ENCODE measurements around the gene MFSD11. TPM values are rescaled to one million over a fixed set of nuclear protein-coding genes. Genes with fewer than 3 reads are reported as not detected.
"Not testable (repeated sequence)": the region's sequence is repeated elsewhere in the genome, so short reads cannot be mapped to it uniquely, and the experiment has no call there.

The MFSD11 gene
- total RNA-seq, 1 donor from 2014 or later: 18.6 TPM

- intact Hi-C loops (cut with micrococcal nuclease): loop anchor here (2.0 to 10.0 kb wide), 4 partner anchors 352 to 1389 kb away; partner anchors contain the start of genes SEC14L1 and TMC6
Observed at GRCh38 chr17:76735586-76736348, 2.2 kb upstream of the MFSD11 start.

GRCh38 chr17:76736349-76737081 lies 1.4 kb upstream of the MFSD11 start:
- Mint-ChIP-seq H3K4me3 (ENCODE audit: low read depth) (peak overlapping the region; percentile 97), H3K36me3 (ENCODE audit: low read depth) (peaks cover 53% of the 10 kb centered on the region), H3K4me1 (ENCODE audit: low read depth) (peaks cover 37% of the 10 kb centered on the region), H3K27me3 (ENCODE audit: low read depth) (no peaks in the 10 kb centered on the region), H3K9me3 (no peaks in the 10 kb centered on the region), H3K27ac (peak overlapping the region; percentile 90)
- peak; percentile 58 for DNase-seq (ENCODE audit: low spot score)
- intact Hi-C loops (cut with micrococcal nuclease): loop anchor here (1.0 to 10.0 kb wide), 5 partner anchors 10 to 1388 kb away; partner anchors contain the start of genes JMJD6, METTL23, SEC14L1 and TMC6

More at GRCh38 chr17:76735586-76736348, 2.2 kb upstream of the MFSD11 start:
- peaks cover 56% of the 10 kb centered on the region for H3K36me3 Mint-ChIP-seq (ENCODE audit: low read depth)
- H3K27ac Mint-ChIP-seq: peak overlapping the region; percentile 90
- no peaks in the 10 kb centered on the region for H3K27me3 Mint-ChIP-seq (ENCODE audit: low read depth)
- H3K4me1 Mint-ChIP-seq (ENCODE audit: low read depth): peaks cover 37% of the 10 kb centered on the region
- H3K4me3 Mint-ChIP-seq (ENCODE audit: low read depth): peak overlapping the region; percentile 97
- no peak for DNase-seq (ENCODE audit: low spot score)
- H3K9me3 Mint-ChIP-seq: no peaks in the 10 kb centered on the region

GRCh38 chr17:76737082-76737675 lies 740 bp upstream of the MFSD11 start, which contains the start of gene SRSF2:
TSS of gene SRSF2 (minus strand) at chr17:76737331. CDS start at chr17:76737160, 171 bp downstream.
- H3K27ac Mint-ChIP-seq: peak within 1 kb of the TSS; percentile 97
- peaks cover 51% of the 10 kb centered on the region for H3K36me3 Mint-ChIP-seq (ENCODE audit: low read depth)
- H3K4me1 Mint-ChIP-seq (ENCODE audit: low read depth): peaks cover 34% of the 10 kb centered on the region
- H3K9me3 Mint-ChIP-seq: no peaks in the 10 kb centered on the region
- H3K27me3 Mint-ChIP-seq (ENCODE audit: low read depth): no peaks in the 10 kb centered on the region
- peak; percentile 100 for DNase-seq (ENCODE audit: low spot score)
- H3K4me3 Mint-ChIP-seq (ENCODE audit: low read depth): peak within 1 kb of the TSS; percentile 97
- intact Hi-C loops (cut with micrococcal nuclease): loop anchor here (1.0 to 10.0 kb wide), 5 partner anchors 11 to 1388 kb away; partner anchors contain the start of genes JMJD6, METTL23, SEC14L1 and TMC6

- peak overlapping the region; percentile 88 for H3K4me3 Mint-ChIP-seq (ENCODE audit: low read depth)
- no peaks in the 10 kb centered on the region for H3K9me3 Mint-ChIP-seq
- H3K27ac Mint-ChIP-seq: peak overlapping the region; percentile 97
- H3K27me3 Mint-ChIP-seq (ENCODE audit: low read depth): no peaks in the 10 kb centered on the region
- H3K36me3 Mint-ChIP-seq (ENCODE audit: low read depth): peaks cover 43% of the 10 kb centered on the region
- intact Hi-C loops (cut with micrococcal nuclease): loop anchor here (2.0 to 10.0 kb wide), 4 partner anchors 14 to 1386 kb away; partner anchors contain the start of gene TMC6
- H3K4me1 Mint-ChIP-seq (ENCODE audit: low read depth): peaks cover 29% of the 10 kb centered on the region
- DNase-seq (ENCODE audit: low spot score): no peak
Observed at GRCh38 chr17:76738468-76738850, 540 bp downstream of the MFSD11 start.

GRCh38 chr17:76739568-76740115 lies 1.7 kb downstream of the MFSD11 start:
- H3K9me3 Mint-ChIP-seq; DNase-seq (ENCODE audit: low spot score); H3K27ac Mint-ChIP-seq; H3K4me3 Mint-ChIP-seq (ENCODE audit: low read depth); H3K27me3 Mint-ChIP-seq (ENCODE audit: low read depth): not testable (repeated sequence)
- Mint-ChIP-seq H3K4me1 (ENCODE audit: low read depth) (peaks cover 19% of the 10 kb centered on the region), H3K36me3 (ENCODE audit: low read depth) (peaks cover 41% of the 10 kb centered on the region)
- intact Hi-C loops (cut with micrococcal nuclease): loop anchor here (2.0 to 10.0 kb wide), 4 partner anchors 13 to 1385 kb away; partner anchors contain the start of gene TMC6

DNA sequence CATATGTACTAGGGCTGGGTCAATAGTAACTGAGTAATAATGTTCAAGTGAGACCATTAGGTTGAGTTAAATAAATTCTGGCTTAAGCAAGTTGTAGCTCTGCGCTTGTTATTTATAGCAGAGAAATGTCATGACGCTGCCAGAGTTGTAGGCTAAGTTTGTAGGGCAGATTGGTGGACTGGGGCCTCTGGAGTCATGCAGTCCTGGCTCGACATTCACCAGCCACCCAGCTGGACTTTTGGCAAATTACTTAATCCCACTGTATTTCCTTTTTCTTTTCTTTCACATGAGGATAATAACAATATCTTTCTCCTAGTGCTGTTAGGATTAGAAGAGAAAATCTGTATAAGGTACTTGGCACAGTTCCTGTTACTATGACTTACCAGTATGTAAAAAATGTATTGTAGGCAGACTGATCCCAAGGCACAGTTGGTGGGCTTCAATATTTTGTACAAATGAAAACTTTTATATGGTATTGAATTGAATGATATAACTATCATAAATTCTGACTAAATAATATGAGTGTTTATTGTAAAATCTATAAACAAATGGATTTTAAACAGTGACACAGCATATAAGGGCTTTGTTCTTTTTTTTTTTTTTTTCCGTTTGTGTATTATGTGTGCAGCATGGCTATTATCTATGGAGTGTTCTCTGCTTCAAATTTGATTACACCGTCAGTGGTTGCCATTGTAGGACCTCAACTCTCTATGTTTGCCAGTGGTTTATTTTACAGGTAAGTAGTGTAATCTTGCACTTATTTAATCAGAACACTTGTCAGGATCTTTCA lies 2.6 kb downstream of the MFSD11 start:
- no peaks in the 10 kb centered on the region for H3K9me3 Mint-ChIP-seq
- intact Hi-C loops (cut with micrococcal nuclease): no loop called here
- no peaks in the 10 kb centered on the region for H3K27me3 Mint-ChIP-seq (ENCODE audit: low read depth)
- H3K27ac Mint-ChIP-seq: no peak overlapping the region
- no peak for DNase-seq (ENCODE audit: low spot score)
- no peak overlapping the region for H3K4me3 Mint-ChIP-seq (ENCODE audit: low read depth)
- peaks cover 41% of the 10 kb centered on the region for H3K36me3 Mint-ChIP-seq (ENCODE audit: low read depth)
- H3K4me1 Mint-ChIP-seq (ENCODE audit: low read depth): peaks cover 19% of the 10 kb centered on the region

GRCh38 chr17:76742958-76743357 lies 5.0 kb downstream of the MFSD11 start:
- no peak for DNase-seq (ENCODE audit: low spot score)
- H3K27me3 Mint-ChIP-seq (ENCODE audit: low read depth): no peaks in the 10 kb centered on the region
- intact Hi-C loops (cut with micrococcal nuclease): no loop called here
- peaks cover 19% of the 10 kb centered on the region for H3K4me1 Mint-ChIP-seq (ENCODE audit: low read depth)
- H3K27ac Mint-ChIP-seq: no peak overlapping the region
- no peak overlapping the region for H3K4me3 Mint-ChIP-seq (ENCODE audit: low read depth)
- H3K9me3 Mint-ChIP-seq: no peaks in the 10 kb centered on the region
- peaks cover 43% of the 10 kb centered on the region for H3K36me3 Mint-ChIP-seq (ENCODE audit: low read depth)

DNA sequence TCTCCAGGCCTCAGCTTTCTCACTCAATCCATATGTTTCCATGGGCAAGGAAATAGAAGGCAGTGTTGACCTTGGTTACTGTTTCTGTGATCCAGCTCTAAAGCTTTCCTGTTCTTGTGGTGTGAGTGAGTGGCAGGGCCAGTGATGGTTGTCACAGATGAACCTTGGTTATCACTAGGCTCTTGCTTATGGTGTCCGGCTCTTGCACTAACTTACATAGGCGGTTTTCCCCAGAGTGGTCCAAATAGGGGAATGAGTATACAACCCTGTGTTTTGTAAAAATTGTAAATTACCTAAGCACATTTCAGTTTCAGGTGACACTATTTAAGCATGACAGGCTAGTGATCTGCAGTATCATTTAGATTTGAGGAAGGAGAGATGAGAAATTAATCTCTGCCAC lies 6.8 kb downstream of the MFSD11 start:
- Mint-ChIP-seq H3K27me3 (ENCODE audit: low read depth) (no peaks in the 10 kb centered on the region), H3K9me3 (no peaks in the 10 kb centered on the region), H3K27ac (no peak overlapping the region), H3K4me1 (ENCODE audit: low read depth) (peaks cover 5% of the 10 kb centered on the region), H3K4me3 (ENCODE audit: low read depth) (no peak overlapping the region), H3K36me3 (ENCODE audit: low read depth) (peaks cover 53% of the 10 kb centered on the region)
- DNase-seq (ENCODE audit: low spot score): no peak
- intact Hi-C loops (cut with micrococcal nuclease): no loop called here

DNA sequence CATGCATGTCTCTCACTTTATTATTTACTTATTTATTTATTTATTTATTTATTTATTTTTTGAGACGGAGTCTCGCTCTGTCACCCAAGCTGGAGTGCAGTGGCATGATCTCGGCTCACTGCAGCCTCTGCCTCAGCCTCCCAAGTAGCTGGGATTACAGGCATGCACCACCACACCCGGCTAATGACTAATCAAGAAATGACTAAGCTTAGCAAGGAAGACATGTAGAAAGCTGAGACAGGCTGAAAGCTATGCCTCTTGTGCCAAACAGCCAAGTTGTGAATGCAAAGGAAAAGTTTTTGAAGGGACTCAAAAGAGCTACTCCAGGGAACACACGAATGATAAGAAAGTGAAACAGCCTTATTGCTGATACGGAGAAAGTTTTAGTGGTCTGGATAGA lies 7.9 kb downstream of the MFSD11 start:
- DNase-seq (ENCODE audit: low spot score); intact Hi-C loops (cut with micrococcal nuclease); H3K27me3 Mint-ChIP-seq (ENCODE audit: low read depth); H3K9me3 Mint-ChIP-seq; H3K4me3 Mint-ChIP-seq (ENCODE audit: low read depth); H3K27ac Mint-ChIP-seq; H3K4me1 Mint-ChIP-seq (ENCODE audit: low read depth): not testable (repeated sequence)
- H3K36me3 Mint-ChIP-seq (ENCODE audit: low read depth): peaks cover 53% of the 10 kb centered on the region

- Mint-ChIP-seq H3K4me1 (ENCODE audit: low read depth) (peaks cover 8% of the 10 kb centered on the region), H3K9me3 (no peaks in the 10 kb centered on the region), H3K36me3 (ENCODE audit: low read depth) (peaks cover 50% of the 10 kb centered on the region), H3K27ac (no peak overlapping the region), H3K4me3 (ENCODE audit: low read depth) (no peak overlapping the region), H3K27me3 (ENCODE audit: low read depth) (no peaks in the 10 kb centered on the region)
- intact Hi-C loops (cut with micrococcal nuclease): no loop called here
- DNase-seq (ENCODE audit: low spot score): no peak
Observed at GRCh38 chr17:76747716-76748363, 9.9 kb downstream of the MFSD11 start.

DNA sequence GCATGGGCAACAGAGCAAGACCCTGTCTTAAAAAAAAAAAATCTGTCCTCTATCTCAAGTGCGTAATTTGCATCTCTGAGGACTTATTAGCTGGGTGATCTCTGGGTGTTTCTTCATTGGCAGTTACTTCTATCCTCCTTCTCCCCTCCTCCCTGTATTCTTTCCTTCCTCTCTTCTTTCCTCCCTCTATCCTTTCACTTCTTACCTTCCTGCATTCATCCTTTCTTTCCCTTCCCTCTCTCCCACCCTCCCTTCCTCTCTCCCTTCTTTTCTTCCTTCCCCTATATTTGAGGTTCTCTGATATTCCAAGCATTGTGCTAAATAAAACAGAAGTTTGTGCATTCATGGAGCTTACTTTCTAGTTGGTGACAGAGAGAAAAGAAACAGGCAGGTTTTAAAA lies 10.7 kb downstream of the MFSD11 start:
- DNase-seq (ENCODE audit: low spot score): no peak
- Mint-ChIP-seq H3K27ac (no peak overlapping the region), H3K9me3 (no peaks in the 10 kb centered on the region), H3K36me3 (ENCODE audit: low read depth) (peaks cover 54% of the 10 kb centered on the region), H3K27me3 (ENCODE audit: low read depth) (no peaks in the 10 kb centered on the region), H3K4me1 (ENCODE audit: low read depth) (peaks cover 16% of the 10 kb centered on the region), H3K4me3 (ENCODE audit: low read depth) (no peak overlapping the region)
- intact Hi-C loops (cut with micrococcal nuclease): no loop called here

Measured in activated T-helper 2 cell treated with anti-CD3 and anti-CD28 coated beads, Interferon-gamma antibody, Interleukin-2, Interleukin-4, amounts not matched to agents 10 μg/mL and 5 μg/mL and 100 μg/mL, durations not matched to agents 14 hours and 24 hours and 36 hours (primary cell).